OCI-LY1 (cell line): ENCODE results near the gene DGKQ.

Source experiments
- CTCF ChIP-seq: fragments of 200-600 bp; sonication (generic), shearing (Covaris generic); IDR thresholded peaks from 2 replicates; pipeline ENCODE4 v1.5.1; 2017; ENCODE audit warnings: mild to moderate bottlenecking, antibody characterized with exemption, low read length, moderate library complexity, mixed read lengths
- EZH2 ChIP-seq: fragments of 200-600 bp; sonication (generic), shearing (Covaris generic); IDR thresholded peaks from 2 replicates; pipeline ENCODE4 v1.8.0; 2017; ENCODE audit warnings: borderline replicate concordance, mixed run types, mild to moderate bottlenecking, antibody characterized with exemption, low read length, moderate library complexity, mixed read lengths

DNA sequence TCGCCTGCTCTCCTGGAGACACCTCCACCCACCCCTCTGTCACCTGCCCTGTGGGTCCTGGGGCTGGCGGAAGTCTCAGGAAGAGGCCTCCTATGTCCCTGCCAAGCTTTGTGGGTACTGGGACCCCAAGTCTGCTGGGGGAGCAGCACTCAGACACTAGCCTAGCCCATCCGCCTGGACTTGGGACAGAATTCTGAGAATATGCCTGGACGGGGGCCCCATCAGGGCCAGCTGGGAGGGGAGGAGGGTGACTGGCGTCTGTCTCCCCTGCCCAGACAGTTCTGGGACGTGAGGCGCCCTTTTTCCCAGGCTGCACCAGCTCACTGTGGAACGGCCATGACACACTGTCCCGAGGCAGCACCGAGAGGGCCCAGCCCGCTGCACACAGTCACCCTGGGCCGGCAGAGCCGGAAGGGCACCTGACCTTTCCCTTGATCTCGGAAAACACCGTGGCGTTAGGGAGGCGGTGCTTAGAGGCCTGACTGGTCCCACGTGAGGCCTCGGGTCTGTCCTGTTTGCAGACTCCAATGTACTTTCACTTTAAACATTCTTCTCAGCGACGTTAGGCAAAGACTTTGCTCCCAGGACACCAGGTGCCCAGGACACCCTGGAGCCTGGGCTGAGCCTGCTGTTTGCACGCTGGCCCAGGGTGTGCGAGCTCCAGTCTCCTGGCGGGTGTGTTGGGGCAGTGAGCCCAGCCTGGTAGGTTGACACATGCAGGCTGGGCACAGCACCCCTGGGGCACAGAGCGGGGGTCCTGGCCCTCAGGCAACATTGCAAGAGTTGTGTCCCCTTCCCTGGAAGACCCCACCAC is 19.1 kb upstream of the DGKQ start:
- TF ChIP-seq CTCF = no peak
- TF ChIP-seq EZH2 = no peak
